H9 (cell line): ENCODE results near the gene ARL5A. TPM values are rescaled to one million over a fixed set of nuclear protein-coding genes. Genes with fewer than 3 reads are reported as not detected.

Source experiments
- DNase-seq: peaks from one replicate; pipeline ENCODE4 v3.0.0-alpha.2; 2017
- H2AFZ ChIP-seq: one replicate; pipeline ENCODE4 v1.6.1; 2013; ENCODE audit warnings: mild to moderate bottlenecking, low read length, control low read depth, moderate library complexity
- H2AK5ac ChIP-seq: 2 replicates; pipeline ENCODE4 v1.6.1; 2013; ENCODE audit warnings: low read length, control low read depth, mixed read lengths; ENCODE audit not compliant: insufficient read length
- H2BK120ac ChIP-seq: one replicate; pipeline ENCODE4 v1.6.1; 2013; ENCODE audit warnings: low read depth, mild to moderate bottlenecking, low read length, control low read depth, inconsistent platforms; ENCODE audit not compliant: poor library complexity, severe bottlenecking
- H2BK12ac ChIP-seq: 2 replicates; pipeline ENCODE4 v1.6.1; 2013; ENCODE audit warnings: low read length, control low read depth, mixed read lengths, low read depth; ENCODE audit not compliant: insufficient read length
- H2BK15ac ChIP-seq: 2 replicates; pipeline ENCODE4 v1.6.1; 2013; ENCODE audit warnings: low read depth, low read length, control low read depth
- H2BK20ac ChIP-seq: one replicate; pipeline ENCODE4 v1.6.1; 2013; ENCODE audit warnings: low read depth, mild to moderate bottlenecking, low read length, control low read depth, inconsistent platforms; ENCODE audit not compliant: poor library complexity, severe bottlenecking
- H2BK5ac ChIP-seq: 2 replicates; pipeline ENCODE4 v1.6.1; 2013; ENCODE audit warnings: low read length, control low read depth, mixed read lengths; ENCODE audit not compliant: insufficient read length
- H3K14ac ChIP-seq: 2 replicates; pipeline ENCODE4 v1.6.1; 2013; ENCODE audit warnings: low read length, control low read depth; ENCODE audit not compliant: insufficient read depth
- H3K18ac ChIP-seq: 2 replicates; pipeline ENCODE4 v1.6.1; 2013; ENCODE audit warnings: low read depth, mild to moderate bottlenecking, mixed read lengths, low read length, control low read depth; ENCODE audit not compliant: insufficient read length
- H3K23ac ChIP-seq: 2 replicates; pipeline ENCODE4 v1.6.1; 2013; ENCODE audit warnings: low read length, control low read depth, mixed read lengths, low read depth; ENCODE audit not compliant: insufficient read length
- H3K23me2 ChIP-seq: 2 replicates; pipeline ENCODE4 v1.6.1; 2013; ENCODE audit warnings: low read depth, mild to moderate bottlenecking, mixed read lengths, low read length, control low read depth; ENCODE audit not compliant: insufficient read length, poor library complexity, severe bottlenecking
- H3K27ac ChIP-seq: 2 replicates; pipeline ENCODE4 v1.5.1; 2013; ENCODE audit warnings: low read length, control low read depth, mixed read lengths, low read depth; ENCODE audit not compliant: insufficient read length
- H3K27me3 ChIP-seq: 2 replicates; pipeline ENCODE4 v1.6.1; 2013; ENCODE audit warnings: low read length, control low read depth, inconsistent platforms; ENCODE audit not compliant: insufficient read depth
- H3K4ac ChIP-seq: 2 replicates; pipeline ENCODE4 v1.6.1; 2013; ENCODE audit warnings: low read depth, mild to moderate bottlenecking, control low read depth, inconsistent platforms, low read length, moderate library complexity
- H3K4me1 ChIP-seq: 2 replicates; pipeline ENCODE4 v1.6.1; 2013; ENCODE audit warnings: low read length, control low read depth, inconsistent platforms; ENCODE audit not compliant: insufficient read depth
- H3K4me2 ChIP-seq: 2 replicates; pipeline ENCODE4 v1.6.1; 2013; ENCODE audit warnings: low read length, control low read depth, mixed read lengths; ENCODE audit not compliant: insufficient read length, insufficient read depth
- H3K56ac ChIP-seq: 2 replicates; pipeline ENCODE4 v1.6.1; 2013; ENCODE audit warnings: low read depth, mild to moderate bottlenecking, mixed read lengths, low read length, control low read depth; ENCODE audit not compliant: insufficient read length
- H3K79me1 ChIP-seq: 2 replicates; pipeline ENCODE4 v1.6.1; 2013; ENCODE audit warnings: low read depth, mild to moderate bottlenecking, moderate library complexity, low read length, control low read depth, inconsistent platforms; ENCODE audit not compliant: insufficient read depth, poor library complexity, severe bottlenecking
- H3K79me2 ChIP-seq: 2 replicates; pipeline ENCODE4 v1.6.1; 2013; ENCODE audit warnings: low read length, control low read depth, inconsistent platforms; ENCODE audit not compliant: insufficient read depth
- H3K9ac ChIP-seq: 2 replicates; pipeline ENCODE4 v1.6.1; 2013; ENCODE audit warnings: low read length, control low read depth, mixed read lengths; ENCODE audit not compliant: insufficient read length; ENCODE audit errors: extremely low read depth
- H3K9me3 ChIP-seq: one replicate; pipeline ENCODE4 v1.6.1; 2013; ENCODE audit warnings: low read depth, low read length, inconsistent platforms; ENCODE audit not compliant: control insufficient read depth
- H3T11ph ChIP-seq: one replicate; pipeline ENCODE4 v1.6.1; 2013; ENCODE audit warnings: mild to moderate bottlenecking, low read length, control low read depth, inconsistent platforms
- H4K20me1 ChIP-seq: one replicate; pipeline ENCODE4 v1.6.1; 2013; ENCODE audit not compliant: control insufficient read depth, insufficient read length, insufficient read depth
- H4K5ac ChIP-seq: 2 replicates; pipeline ENCODE4 v1.6.1; 2013; ENCODE audit warnings: low read depth, mild to moderate bottlenecking, mixed read lengths, low read length, control low read depth; ENCODE audit not compliant: insufficient read length
- H4K8ac ChIP-seq: replicated peaks from 2 replicates; pipeline ENCODE4 v1.6.1; 2013; ENCODE audit warnings: low read length, control low read depth, mixed read lengths, low read depth; ENCODE audit not compliant: insufficient read length
- H4K91ac ChIP-seq: 2 replicates; pipeline ENCODE4 v1.6.1; 2013; ENCODE audit warnings: low read depth, mild to moderate bottlenecking, moderate library complexity, mixed read lengths, low read length, control low read depth; ENCODE audit not compliant: insufficient read length
- H3K27ac Mint-ChIP-seq, 3 experiments: 2 replicates in 2 of 3; 3 replicates in 1 of 3; pipeline ENCODE4 v1.8.0; 2020 to 2021; ENCODE audit warnings: mixed read lengths in 3 of 3, mild to moderate bottlenecking in 1 of 3, moderate library complexity in 1 of 3
- H3K27me3 Mint-ChIP-seq: 2 replicates; pipeline ENCODE4 v1.8.0; 2021; ENCODE audit warnings: low read depth, mild to moderate bottlenecking, moderate library complexity, mixed read lengths
- H3K36me3 Mint-ChIP-seq, 3 experiments: 2 replicates in 2 of 3; 3 replicates in 1 of 3; pipeline ENCODE4 v1.8.0; 2020 to 2021; ENCODE audit warnings: low read depth in 3 of 3, mixed read lengths in 3 of 3; ENCODE audit not compliant: insufficient read depth in 1 of 3
- H3K4me1 Mint-ChIP-seq, 2 experiments: 2 replicates each; pipeline ENCODE4 v1.8.0; 2020; ENCODE audit warnings: mixed read lengths in 2 of 2
- H3K4me3 Mint-ChIP-seq, 2 experiments: 2 replicates in 1 of 2; 3 replicates in 1 of 2; pipeline ENCODE4 v1.8.0; 2020 to 2021; ENCODE audit warnings: mild to moderate bottlenecking in 2 of 2, mixed read lengths in 2 of 2, moderate library complexity in 1 of 2
- H3K9me3 Mint-ChIP-seq, 2 experiments: 2 replicates in 1 of 2; 3 replicates in 1 of 2; pipeline ENCODE4 v1.8.0; 2020; ENCODE audit warnings: mild to moderate bottlenecking in 2 of 2, mixed read lengths in 2 of 2, moderate library complexity in 1 of 2
- CTCF ChIP-seq: fragments of 200-600 bp; sonication (generic); conservative IDR thresholded peaks from 3 replicates; pipeline ENCODE4 v1.8.0; 2021; ENCODE audit warnings: antibody characterized with exemption, mild to moderate bottlenecking
- WGBS: extraction: QIAGEN DNeasy Blood & Tissue Kit; methylation state at CpG from one replicate; pipeline ENCODE4 v1.1.7; 2013; ENCODE audit warnings: missing lambda C conversion rate, low lambda C conversion rate, mixed read lengths; ENCODE audit not compliant: insufficient read length; ENCODE audit errors: extremely low coverage; 5-methylcytosine and 5-hydroxymethylcytosine counted together
- total RNA-seq: library from RNA; stranded (reverse); gene quantifications from 2 replicates; pipeline ENCODE4 v1.2.1, GENCODE V29; 2021

Gene ARL5A
- total RNA-seq, 1 experiment from 2014 or later, result 66.7 TPM

DNA sequence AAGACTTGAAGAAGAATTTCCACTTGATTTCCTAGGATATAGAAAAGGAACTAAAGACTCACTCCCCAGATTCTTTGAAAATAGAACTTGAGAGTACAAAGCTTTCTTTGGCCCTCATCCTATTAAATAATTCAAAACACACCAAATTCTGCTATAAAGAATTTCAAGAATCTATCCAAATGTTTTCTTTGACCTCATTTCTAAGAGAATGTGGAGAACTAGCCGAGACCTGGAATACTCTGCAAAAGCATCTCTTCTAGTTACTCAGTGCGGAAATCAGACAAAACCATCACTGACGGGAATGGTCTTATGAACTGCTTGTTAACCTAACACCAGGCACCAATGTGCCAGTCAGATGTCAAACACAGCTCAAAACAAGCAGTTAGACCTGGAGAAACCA, 44.2 kb upstream of the ARL5A start:
- Histone ChIP-seq H3K27ac (no peak overlapping the region), H2BK20ac (no peak overlapping the region), H3K23me2 (no peaks in the 10 kb centered on the region), H2BK12ac (no peak overlapping the region), H4K5ac (no peak overlapping the region), H2BK5ac (no peak overlapping the region), H3K9me3 (no peaks in the 10 kb centered on the region), H3K18ac (no peak overlapping the region), H3K79me1 (no peaks in the 10 kb centered on the region), H2BK120ac (no peak overlapping the region), H4K8ac (no peak overlapping the region), H4K91ac (no peak overlapping the region), H3K27me3 (no peaks in the 10 kb centered on the region), H3K56ac (no peak overlapping the region), H4K20me1 (no peaks in the 10 kb centered on the region), H3K23ac (no peak overlapping the region), H3K14ac (no peak overlapping the region), H3K4ac (no peak overlapping the region), H2AK5ac (no peak overlapping the region), H2AFZ (no peak overlapping the region), H3T11ph (no peak overlapping the region), H3K9ac (no peak overlapping the region), H2BK15ac (no peak overlapping the region), H3K4me2 (no peak overlapping the region), H3K4me1 (no peaks in the 10 kb centered on the region), H3K79me2 (no peaks in the 10 kb centered on the region)
- H3K4me3 Mint-ChIP-seq, result no peak overlapping the region
- peaks cover 0 to 11% (median 5%) of the 10 kb centered on the region in 3 experiments; a peak in 5 of 7 replicates for H3K36me3 Mint-ChIP-seq
- no peak for DNase-seq
- H3K9me3 Mint-ChIP-seq, result peaks cover 3 to 4% of the 10 kb centered on the region in 2 experiments; a peak in 4 of 5 replicates
- WGBS, result no CpG with 5 or more reads among the region's 3 CpGs
- H3K27me3 Mint-ChIP-seq, result no peaks in the 10 kb centered on the region
- no peak for TF ChIP-seq CTCF
- H3K4me1 Mint-ChIP-seq, result peaks cover 6 to 9% of the 10 kb centered on the region in 2 experiments
- H3K27ac Mint-ChIP-seq, result no peak overlapping the region
